Testis (tissue), 3 donors: ENCODE measurements around the gene NRG2. TPM values are rescaled to one million over a fixed set of nuclear protein-coding genes. Genes with fewer than 3 reads are reported as not detected.

Source experiments
- DNase-seq: peaks from one replicate; pipeline ENCODE4 v3.0.0-alpha.2; 2019
- H3K27ac ChIP-seq, 2 donors: fragments of 200-600 bp; sonication (generic); one replicate each; pipeline ENCODE4 v1.5.1; 2019
- H3K27me3 ChIP-seq: fragments of 200-600 bp; sonication (generic); one replicate; pipeline ENCODE4 v1.5.1; 2019
- H3K36me3 ChIP-seq: fragments of 200-600 bp; sonication (generic); one replicate; pipeline ENCODE4 v1.5.1; 2017; ENCODE audit warnings: low read depth; ENCODE audit errors: missing control alignments
- H3K4me1 ChIP-seq: fragments of 200-600 bp; sonication (generic); one replicate; pipeline ENCODE4 v1.5.1; 2019
- H3K4me3 ChIP-seq, 2 donors: fragments of 200-600 bp; sonication (generic); one replicate each; pipeline ENCODE4 v1.5.1; 2017 to 2019
- H3K9me3 ChIP-seq: fragments of 200-600 bp; sonication (generic); one replicate; pipeline ENCODE4 v1.5.1; 2017
- POLR2A ChIP-seq: fragments of 450-650 bp; IDR thresholded peaks from one replicate; pipeline ENCODE4 v1.6.1; 2017; ENCODE audit warnings: antibody characterized with exemption, mild to moderate bottlenecking, moderate library complexity
- WGBS, 2 donors: methylation state at CpG; one replicate each; pipeline ENCODE4 v1.1.5; 2018; 5-methylcytosine and 5-hydroxymethylcytosine counted together
- intact Hi-C: fragments of 100-400 bp; cut with DNase I; formaldehyde crosslinking; loops from one replicate; pipeline ENCODE4 v1.15.1; 2023; ENCODE audit warnings: low total_unique reads
- polyA plus RNA-seq: library from polyadenylated mRNA; stranded (reverse); fragments of 350-450 nt; fragmentation: Illumina TruSeq; extraction: RNeasy Lipid Tissue Mini Kit (QIAGEN cat#74804); gene quantifications from one replicate; pipeline ENCODE4 v1.2.3, GENCODE V29; 2014; ENCODE audit warnings: low read depth, low replicate concordance; ENCODE audit not compliant: insufficient read depth
- total RNA-seq, 2 donors: library from RNA; depleted of rRNA; stranded (reverse); fragments of >200 nt; gene quantifications; one replicate each; pipeline ENCODE4 v1.2.3, GENCODE V29; 2016
- TF ChIP-seq, protein P1 (sequence below), 3 experiments: fragments of 450-650 bp in 2 of 3; fragments of 200-600 bp in 1 of 3; sonication (generic) in 1 of 3; IDR thresholded peaks; one replicate each; pipeline ENCODE4 v1.5.1; 2016 to 2019; ENCODE audit warnings: antibody characterized with exemption in 3 of 3, mild to moderate bottlenecking in 2 of 3, moderate library complexity in 1 of 3

NRG2 gene
- total and polyA plus RNA-seq, 3 donors from 2014 or later: 4.8 to 23.2 (median 13.0) TPM

DNA sequence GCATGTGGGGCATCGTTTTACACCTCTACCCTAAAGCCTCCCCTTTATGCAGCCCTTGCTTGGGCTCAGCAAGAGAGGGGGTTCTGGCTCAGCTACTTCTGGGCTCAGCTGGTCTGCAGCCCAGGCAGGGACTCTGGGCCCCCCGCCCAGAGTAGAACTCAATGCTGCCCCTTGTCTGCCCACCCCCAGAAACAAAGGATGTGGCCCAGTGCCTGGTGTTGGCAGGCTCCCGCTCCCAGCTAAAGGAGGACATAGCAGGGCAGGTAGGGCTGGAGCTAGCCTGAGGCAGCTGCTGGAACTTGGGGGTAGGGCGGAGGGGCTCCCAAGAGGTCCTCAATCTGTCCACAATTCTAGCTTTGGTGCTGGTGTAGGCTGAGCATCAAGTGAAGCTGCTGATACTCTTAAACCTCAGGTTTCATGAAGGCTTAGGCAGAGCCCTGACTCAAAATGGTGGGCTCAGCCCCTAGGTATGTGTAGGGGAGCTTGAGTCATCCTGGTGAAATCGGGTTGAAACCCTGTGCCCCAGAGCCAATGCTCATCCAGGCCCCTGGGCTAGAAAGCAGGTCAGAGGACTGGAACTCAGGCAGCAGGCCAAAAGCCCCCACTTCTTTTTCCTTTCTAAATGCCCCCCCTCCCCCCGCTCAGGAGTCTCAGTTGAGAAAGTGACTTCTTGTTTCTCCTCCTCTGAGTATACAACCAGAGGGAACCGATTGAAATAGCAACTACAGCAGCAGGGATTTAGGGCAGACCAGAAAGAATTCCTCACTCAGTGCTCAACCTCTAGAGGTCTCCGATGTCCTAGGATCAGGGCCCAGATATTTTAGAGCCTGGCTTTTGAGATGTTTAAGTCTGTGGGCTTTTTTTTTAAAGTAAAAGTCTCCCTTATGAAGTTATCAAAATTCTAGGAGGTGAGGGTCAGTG is 236.1 kb downstream of the NRG2 start:
- H3K4me1 ChIP-seq: no peaks in the 10 kb centered on the region
- H3K27me3 ChIP-seq: no peaks in the 10 kb centered on the region
- intact Hi-C loops: no loop called here
- H3K36me3 ChIP-seq: no peaks in the 10 kb centered on the region
- 49 to 73% methylated on average over 6 to 8 of the region's 8 CpGs for WGBS, 2 donors
- H3K27ac ChIP-seq: no peak overlapping the region
- DNase-seq: no peak
- no peak overlapping the region for H3K4me3 ChIP-seq
- TF ChIP-seq, protein P1, sequence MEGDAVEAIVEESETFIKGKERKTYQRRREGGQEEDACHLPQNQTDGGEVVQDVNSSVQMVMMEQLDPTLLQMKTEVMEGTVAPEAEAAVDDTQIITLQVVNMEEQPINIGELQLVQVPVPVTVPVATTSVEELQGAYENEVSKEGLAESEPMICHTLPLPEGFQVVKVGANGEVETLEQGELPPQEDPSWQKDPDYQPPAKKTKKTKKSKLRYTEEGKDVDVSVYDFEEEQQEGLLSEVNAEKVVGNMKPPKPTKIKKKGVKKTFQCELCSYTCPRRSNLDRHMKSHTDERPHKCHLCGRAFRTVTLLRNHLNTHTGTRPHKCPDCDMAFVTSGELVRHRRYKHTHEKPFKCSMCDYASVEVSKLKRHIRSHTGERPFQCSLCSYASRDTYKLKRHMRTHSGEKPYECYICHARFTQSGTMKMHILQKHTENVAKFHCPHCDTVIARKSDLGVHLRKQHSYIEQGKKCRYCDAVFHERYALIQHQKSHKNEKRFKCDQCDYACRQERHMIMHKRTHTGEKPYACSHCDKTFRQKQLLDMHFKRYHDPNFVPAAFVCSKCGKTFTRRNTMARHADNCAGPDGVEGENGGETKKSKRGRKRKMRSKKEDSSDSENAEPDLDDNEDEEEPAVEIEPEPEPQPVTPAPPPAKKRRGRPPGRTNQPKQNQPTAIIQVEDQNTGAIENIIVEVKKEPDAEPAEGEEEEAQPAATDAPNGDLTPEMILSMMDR (IDR thresholded peaks at IDR 0.05): no peak
- H3K9me3 ChIP-seq: no peaks in the 10 kb centered on the region

DNA sequence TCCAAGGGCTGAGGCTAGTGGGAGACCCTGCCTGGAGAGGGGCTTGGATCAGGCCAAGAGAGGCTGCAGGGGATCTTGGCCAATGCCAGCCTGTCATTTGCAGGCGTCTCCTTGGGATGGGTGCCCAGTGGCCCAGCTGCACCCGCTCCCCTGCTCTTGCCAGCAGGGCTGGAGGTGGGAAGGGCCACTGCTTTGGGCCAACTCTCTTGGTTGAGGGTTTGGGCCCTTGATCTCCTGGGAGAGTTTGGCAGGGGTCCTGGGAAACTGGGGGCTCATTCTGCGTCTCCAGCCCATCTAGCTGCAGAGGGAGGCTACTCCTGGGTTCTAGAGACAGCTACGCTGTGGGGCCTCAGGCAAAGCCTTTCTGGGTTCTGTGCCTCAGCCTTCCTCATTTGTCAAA is 237.0 kb downstream of the NRG2 start:
- H3K9me3 ChIP-seq: no peaks in the 10 kb centered on the region
- intact Hi-C loops: no loop called here
- no peak overlapping the region for H3K4me3 ChIP-seq
- 93% methylated on average over 4 of the region's 4 CpGs for WGBS, 2 donors
- TF ChIP-seq POLR2A: no peak
- TF ChIP-seq, protein P1 (IDR thresholded peaks at IDR 0.05): no peak
- no peaks in the 10 kb centered on the region for H3K4me1 ChIP-seq
- no peaks in the 10 kb centered on the region for H3K36me3 ChIP-seq
- no peak overlapping the region for H3K27ac ChIP-seq
- no peak for DNase-seq
- H3K27me3 ChIP-seq: no peaks in the 10 kb centered on the region

- no peaks in the 10 kb centered on the region for H3K4me1 ChIP-seq
- no peaks in the 10 kb centered on the region for H3K36me3 ChIP-seq
- no peak overlapping the region for H3K4me3 ChIP-seq
- WGBS, 2 donors: 87 to 97% methylated on average over 2 of the region's 2 CpGs
- H3K9me3 ChIP-seq: no peaks in the 10 kb centered on the region
- TF ChIP-seq, protein P1 (IDR thresholded peaks at IDR 0.05): no peak
- TF ChIP-seq POLR2A: no peak
- no peaks in the 10 kb centered on the region for H3K27me3 ChIP-seq
- intact Hi-C loops: no loop called here
- H3K27ac ChIP-seq: no peak overlapping the region
- no peak for DNase-seq
These were observed 237.6 kb downstream of the NRG2 start for GRCh38 chr5:139805545-139805944.

DNA sequence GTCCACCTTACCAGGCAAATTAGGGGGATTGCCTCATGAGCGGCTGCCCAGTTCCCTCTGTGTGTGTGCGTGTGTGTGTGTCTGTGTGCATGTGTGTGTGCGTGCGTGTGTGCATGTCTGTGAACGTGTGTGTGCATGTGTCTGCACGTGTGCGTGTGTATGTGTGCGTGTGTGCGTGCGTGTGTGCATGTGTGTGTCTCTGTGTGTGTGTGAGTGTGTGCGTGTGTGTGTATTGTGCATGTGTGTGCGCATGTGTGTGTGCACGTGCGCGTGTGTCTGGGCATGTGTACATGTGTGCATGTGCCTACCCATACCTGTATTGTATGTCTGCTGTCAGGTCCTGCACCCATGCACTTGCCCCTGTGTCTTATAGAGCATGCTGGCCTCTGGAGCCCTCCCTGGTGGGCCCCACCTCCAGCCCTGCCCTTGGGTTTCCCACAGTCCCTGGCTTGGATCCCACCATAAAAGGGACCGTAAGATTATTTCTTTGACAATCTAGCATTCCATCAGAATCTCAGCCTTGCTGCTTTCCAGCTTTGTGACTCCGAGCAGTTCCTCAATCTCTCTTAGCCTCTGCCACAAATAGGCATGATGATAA is 238.2 kb downstream of the NRG2 start:
- 90 to 91% methylated on average over 15 to 17 of the region's 17 CpGs for WGBS, 2 donors
- no peaks in the 10 kb centered on the region for H3K27me3 ChIP-seq

More for the DNA sequence above, 238.2 kb downstream of the NRG2 start:
- no peaks in the 10 kb centered on the region for H3K9me3 ChIP-seq
- no peak overlapping the region for H3K27ac ChIP-seq
- H3K36me3 ChIP-seq: no peaks in the 10 kb centered on the region
- intact Hi-C loops: no loop called here
- no peak for TF ChIP-seq POLR2A
- TF ChIP-seq, protein P1 (IDR thresholded peaks at IDR 0.05): no peak
- H3K4me1 ChIP-seq: no peaks in the 10 kb centered on the region
- H3K4me3 ChIP-seq: no peak overlapping the region
- no peak for DNase-seq
